PFSK-1 (cell line): Measurements from ENCODE around the gene NTRK1.

Experiments
- POLR2AphosphoS5 ChIP-seq: IDR thresholded peaks from 2 replicates; pipeline ENCODE4 v1.6.1; 2012; ENCODE audit warnings: low read depth, mild to moderate bottlenecking, control low read depth, low read length, moderate library complexity
- REST ChIP-seq, 2 experiments: IDR thresholded peaks; 2 replicates each; pipeline versions ENCODE4 v1.6.1 to v1.8.0; 2011 to 2012; ENCODE audit warnings: low read depth in 2 of 2, low read length in 2 of 2, control low read depth in 1 of 2, inconsistent platforms in 1 of 2, mild to moderate bottlenecking in 1 of 2, moderate library complexity in 1 of 2; ENCODE audit not compliant: insufficient read depth in 1 of 2
- SIN3A ChIP-seq: IDR thresholded peaks from 2 replicates; pipeline ENCODE4 v1.6.1; 2012; ENCODE audit warnings: mild to moderate bottlenecking, low read length, moderate library complexity, borderline replicate concordance; ENCODE audit not compliant: insufficient read depth

DNA sequence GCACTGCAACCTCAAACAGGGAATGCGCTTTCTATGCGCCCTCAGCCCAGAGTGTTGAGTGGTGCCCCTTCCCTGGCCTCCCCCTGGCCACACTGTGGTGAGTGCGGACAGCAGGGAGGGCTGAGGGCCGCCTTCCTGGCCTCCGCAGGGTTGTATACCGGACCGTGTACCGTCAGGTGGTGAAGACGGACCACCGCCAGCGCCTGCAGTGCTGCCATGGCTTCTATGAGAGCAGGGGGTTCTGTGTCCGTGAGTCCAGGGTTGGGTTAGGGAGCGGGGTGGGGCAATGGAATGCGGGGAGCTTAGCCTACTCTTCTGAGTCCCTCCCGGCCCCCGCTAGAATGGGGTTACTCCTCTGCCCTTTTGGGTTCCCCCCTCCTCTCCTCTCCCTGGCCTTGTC is 44.5 kb downstream of the NTRK1 start:
- TF ChIP-seq REST (IDR thresholded peaks at IDR 0.05; ENCODE audit: insufficient read depth in 1 of 2, low read depth in 2 of 2, low read length in 2 of 2) (no peak), POLR2AphosphoS5 (no peak), SIN3A (no peak)
